CD4-positive, alpha-beta T cell treated with Interleukin-4 for 4 hours (primary cell): ENCODE measurements around the gene SBNO2.
A peak's percentile ranks its signal among the peaks of the same experiment; 100 is the strongest.

Experiments
- DNase-seq: peaks from one replicate; pipeline ENCODE4 v3.0.0-alpha.2; 2020

The SBNO2 gene, protein sequence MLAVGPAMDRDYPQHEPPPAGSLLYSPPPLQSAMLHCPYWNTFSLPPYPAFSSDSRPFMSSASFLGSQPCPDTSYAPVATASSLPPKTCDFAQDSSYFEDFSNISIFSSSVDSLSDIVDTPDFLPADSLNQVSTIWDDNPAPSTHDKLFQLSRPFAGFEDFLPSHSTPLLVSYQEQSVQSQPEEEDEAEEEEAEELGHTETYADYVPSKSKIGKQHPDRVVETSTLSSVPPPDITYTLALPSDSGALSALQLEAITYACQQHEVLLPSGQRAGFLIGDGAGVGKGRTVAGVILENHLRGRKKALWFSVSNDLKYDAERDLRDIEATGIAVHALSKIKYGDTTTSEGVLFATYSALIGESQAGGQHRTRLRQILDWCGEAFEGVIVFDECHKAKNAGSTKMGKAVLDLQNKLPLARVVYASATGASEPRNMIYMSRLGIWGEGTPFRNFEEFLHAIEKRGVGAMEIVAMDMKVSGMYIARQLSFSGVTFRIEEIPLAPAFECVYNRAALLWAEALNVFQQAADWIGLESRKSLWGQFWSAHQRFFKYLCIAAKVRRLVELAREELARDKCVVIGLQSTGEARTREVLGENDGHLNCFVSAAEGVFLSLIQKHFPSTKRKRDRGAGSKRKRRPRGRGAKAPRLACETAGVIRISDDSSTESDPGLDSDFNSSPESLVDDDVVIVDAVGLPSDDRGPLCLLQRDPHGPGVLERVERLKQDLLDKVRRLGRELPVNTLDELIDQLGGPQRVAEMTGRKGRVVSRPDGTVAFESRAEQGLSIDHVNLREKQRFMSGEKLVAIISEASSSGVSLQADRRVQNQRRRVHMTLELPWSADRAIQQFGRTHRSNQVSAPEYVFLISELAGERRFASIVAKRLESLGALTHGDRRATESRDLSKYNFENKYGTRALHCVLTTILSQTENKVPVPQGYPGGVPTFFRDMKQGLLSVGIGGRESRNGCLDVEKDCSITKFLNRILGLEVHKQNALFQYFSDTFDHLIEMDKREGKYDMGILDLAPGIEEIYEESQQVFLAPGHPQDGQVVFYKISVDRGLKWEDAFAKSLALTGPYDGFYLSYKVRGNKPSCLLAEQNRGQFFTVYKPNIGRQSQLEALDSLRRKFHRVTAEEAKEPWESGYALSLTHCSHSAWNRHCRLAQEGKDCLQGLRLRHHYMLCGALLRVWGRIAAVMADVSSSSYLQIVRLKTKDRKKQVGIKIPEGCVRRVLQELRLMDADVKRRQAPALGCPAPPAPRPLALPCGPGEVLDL (N-terminal part only)

DNA sequence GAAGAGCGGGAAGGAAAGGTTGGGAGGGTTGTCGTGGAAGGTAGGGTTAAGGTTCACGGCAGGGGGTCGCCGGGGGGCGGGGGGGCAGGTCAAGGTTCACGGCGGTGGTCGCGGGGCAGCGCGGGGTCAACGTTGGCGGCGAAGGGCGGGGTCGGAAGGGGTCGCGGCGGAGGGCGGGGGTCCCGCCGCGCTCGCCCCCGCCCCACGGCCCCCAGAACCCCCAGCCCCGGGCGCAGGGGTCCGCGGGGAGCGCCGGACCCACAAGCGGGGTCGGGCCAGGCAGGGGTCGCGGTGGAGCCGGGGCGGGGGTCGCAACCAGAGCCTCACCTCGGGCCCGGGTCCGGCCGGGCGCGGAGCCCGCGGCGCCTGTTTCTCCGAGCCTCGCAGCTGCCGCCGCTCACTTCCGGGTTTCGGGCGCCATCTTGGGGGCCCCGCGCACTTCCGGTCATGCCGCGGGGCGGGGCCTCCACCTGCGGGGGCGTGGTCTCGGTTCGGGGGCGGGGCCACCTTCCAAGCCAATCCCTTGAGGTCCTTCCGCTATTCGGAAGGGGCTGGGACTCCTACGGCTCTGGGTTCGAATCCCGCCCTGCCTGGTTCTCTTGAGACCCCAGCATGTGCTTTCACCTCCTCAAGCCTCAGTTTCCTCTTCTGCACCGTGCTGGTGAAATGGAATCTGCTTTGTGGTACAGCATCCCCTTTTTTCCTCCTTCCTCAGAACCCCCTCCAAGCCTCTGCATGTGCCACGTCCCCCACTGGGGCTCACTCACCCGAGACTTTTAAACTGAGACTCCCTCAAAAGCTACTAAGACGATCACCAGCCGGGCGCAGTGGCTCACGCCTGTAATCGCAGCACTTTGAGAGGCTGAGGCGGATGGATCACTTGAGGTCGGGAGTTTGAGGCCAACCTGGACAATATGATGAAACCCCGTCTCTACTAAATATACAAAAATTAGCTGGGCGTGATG is at the start of gene SBNO2:
Gene SBNO2, minus strand, starts transcription at position 424 of the 965 bp plus-strand sequence. CDS start 19,992 bp downstream, outside the sequence.
- DNase-seq, result peak; percentile 83

DNA sequence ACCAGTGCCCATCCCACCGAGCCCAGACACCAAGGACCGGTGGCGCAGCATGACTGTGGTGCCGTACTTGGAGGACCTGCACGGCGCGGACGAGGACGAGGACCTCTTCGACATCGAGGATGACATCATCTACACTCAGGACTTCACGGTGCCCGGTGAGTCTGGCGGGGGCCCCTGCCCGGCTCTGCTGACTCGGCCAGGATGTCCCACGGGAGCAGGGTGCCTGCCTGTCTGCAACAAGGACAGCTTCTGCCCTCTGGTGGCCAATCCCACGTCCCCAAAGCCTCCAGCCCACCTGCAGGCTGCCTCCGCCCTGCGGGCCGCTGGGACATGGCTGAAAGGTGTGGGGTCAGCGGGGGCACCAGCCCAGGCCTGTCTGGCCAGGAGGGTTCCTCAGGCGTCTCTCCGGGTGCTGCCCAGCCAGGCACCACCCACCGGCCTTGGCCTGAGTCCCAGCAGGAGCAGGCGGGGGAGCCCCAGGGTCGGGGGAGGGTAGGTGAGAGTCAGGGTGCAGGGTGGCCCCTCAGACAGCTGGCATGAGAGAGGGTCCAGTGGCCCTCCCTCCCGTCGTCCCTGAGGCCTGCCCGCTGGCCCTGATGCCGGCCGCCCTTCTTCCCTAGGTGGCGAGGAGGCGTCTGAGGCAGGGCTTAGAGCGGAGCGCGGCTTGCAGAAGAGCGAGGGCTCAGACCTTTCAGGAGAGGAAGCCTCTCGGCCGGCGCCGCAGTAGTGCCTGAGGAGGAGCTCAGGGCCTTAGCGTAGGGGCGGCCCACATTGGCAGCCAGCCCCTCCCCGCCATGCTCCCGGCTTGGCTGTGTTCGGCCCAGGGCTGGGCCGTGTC is 49.2 kb upstream of the SBNO2 start:
- no peak for DNase-seq

DNA sequence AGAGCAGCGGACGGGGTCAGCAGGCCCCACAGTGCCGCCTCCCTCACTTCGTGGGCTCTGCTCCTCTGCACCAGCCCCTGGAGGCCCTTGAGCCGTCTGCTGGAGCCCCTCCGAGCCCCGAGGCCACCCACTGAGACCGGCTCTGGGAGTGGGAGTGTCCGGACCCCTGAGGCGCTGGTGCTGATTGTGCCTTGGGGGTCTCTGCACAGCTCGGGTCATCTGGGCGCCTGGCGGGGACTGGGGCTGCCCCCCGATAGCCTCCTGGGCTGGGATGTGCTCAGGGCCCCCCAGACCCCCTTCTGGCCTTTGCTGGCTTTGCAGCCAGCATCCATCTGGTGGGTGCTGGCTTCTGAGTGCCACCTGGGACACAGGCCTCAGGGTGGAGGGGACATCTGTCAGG is 48.3 kb upstream of the SBNO2 start:
- no peak for DNase-seq

DNA sequence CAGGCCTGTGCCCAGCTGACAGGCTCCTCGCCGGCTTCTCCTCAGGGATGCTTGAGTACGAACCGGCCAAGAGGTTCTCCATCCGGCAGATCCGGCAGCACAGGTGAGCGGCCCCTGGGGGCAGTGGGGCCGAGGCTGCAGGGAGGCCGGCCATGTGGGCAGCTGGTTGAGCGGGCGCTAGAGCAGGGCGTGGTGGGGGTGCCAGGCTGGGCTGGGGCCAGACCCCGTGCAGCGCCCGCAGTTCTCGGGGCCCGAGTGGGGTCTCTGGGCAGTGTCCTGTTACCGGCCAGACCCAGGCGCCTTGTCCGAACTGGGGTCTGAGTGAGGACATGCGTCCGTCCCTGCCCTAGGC is 47.8 kb upstream of the SBNO2 start:
- no peak for DNase-seq

DNA sequence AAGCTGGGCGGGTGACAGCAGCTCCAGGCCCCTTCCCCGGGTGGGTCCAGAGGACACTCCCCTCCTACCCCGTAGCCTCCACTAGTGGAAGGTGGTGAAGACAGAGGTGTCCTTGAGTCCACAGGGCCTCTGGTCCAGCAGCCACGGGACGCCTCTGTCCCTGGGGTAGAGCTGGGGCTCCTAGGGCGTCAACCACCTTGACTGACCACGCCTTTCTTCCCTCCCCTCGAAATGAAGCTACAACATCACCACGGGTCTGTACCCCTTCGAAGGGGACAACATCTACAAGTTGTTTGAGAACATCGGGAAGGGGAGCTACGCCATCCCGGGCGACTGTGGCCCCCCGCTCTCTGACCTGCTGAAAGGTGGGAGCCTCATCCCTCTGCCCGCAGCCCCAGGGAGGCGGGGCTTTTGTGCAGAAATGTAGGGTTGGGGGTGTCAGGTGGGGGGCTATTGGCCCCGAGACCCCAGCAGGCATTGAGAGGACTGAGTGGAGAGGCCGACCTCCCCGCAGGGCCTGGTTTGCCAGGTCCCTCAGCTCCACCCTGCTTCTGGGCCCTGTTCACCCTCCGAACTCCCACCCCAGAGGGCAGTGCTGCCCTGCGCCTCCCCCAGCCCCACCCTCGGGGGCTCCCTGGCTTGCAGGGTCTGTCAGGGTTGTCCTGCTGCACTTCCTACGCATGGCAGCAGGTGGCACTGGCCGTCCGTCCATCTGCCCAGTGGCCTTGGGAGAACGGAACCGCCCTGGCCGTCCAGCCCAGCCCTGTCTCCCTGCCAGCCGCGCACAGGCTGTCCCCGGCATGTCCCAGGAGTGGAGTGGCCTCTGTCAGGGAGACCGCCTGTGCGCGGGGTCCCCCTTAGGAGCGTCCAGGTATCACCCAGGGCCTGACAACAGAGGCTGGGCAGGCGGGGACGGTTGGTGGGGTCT is 47.2 kb upstream of the SBNO2 start:
- DNase-seq, result no peak

DNA sequence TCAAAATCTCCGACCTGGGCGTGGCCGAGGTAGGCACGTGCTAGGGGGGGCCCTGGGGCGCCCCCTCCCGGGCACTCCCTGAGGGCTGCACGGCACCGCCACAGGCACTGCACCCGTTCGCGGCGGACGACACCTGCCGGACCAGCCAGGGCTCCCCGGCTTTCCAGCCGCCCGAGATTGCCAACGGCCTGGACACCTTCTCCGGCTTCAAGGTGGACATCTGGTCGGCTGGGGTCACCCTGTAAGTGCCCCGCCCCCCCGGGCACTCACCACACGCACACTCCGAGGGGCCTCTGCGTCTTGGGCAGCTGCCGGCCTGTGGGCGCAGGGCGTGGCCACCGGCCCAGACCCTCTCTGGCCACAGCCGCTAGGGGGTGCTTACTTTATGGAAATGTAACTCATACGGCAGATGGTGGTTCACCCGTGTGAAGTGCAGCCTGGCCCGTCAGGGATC is 46.4 kb upstream of the SBNO2 start:
- no peak for DNase-seq

DNA sequence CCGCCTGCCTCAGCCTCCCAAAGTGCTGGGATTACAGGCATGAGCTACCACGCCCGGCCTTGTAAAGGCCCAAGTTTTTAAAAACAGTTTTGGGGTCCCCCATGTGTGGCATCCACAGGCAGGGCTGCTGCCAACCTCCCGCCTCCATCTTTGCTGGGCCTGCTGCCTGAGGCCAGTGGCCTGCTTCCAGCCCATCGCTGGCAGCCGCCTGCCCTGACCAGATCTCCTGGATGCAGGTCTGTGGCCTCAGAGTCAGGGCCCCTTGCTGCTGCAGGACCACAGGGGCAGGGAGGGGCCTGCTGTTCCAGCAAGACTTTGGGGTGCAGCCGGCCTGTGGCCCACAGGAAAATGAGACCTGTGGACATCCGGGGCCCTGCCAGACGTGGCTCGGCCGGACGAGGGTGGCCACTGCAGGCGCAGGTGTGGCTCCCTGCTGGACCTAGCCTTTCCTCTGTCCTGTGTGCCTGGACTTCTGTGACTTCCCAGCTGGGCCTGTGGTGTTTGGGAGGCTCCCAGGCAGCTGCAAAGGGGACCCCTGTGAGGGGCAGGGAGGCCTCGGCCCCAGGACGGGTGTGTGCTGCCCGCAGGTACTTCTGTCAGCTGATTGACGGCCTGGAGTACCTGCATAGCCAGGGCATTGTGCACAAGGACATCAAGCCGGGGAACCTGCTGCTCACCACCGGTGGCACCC is 45.9 kb upstream of the SBNO2 start:
- DNase-seq, result no peak

DNA sequence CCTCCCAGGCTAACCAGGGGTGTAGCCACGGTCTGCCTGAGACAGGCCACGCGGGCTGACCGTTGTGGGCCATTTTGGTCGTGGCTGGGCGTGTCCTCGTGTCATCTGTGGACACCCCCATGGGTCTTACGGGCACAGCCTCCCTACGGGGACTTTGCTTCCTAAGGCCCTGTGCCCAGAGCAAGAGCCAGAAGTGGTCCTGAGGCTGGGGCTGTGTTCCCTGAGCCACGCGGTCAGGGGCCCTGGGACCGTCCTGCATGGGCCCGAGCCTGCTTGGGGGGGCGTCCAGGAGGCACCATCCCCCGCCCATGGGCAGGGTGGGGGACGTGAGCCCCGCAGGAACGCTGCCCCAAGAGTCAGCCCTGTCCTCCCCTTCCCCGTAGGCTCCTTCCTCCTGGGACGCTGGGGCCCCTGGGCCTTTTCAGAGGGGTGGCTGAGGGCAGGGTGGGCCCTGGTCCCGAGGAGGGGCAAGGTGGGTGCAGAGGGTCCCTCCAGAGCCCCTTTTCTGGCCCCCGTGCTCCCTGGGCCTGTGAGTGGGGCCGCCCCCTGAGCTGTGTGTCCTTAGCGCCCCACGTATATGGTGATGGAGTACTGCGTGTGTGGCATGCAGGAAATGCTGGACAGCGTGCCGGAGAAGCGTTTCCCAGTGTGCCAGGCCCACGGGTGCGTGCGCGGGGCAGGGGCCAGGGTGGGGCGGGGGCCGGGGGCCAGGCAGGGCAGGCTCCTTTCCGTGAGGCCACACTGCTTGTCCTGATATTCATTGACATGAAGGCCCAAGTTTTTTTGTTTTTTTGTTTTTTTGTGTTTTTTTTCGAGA is 44.9 kb upstream of the SBNO2 start:
- no peak for DNase-seq

DNA sequence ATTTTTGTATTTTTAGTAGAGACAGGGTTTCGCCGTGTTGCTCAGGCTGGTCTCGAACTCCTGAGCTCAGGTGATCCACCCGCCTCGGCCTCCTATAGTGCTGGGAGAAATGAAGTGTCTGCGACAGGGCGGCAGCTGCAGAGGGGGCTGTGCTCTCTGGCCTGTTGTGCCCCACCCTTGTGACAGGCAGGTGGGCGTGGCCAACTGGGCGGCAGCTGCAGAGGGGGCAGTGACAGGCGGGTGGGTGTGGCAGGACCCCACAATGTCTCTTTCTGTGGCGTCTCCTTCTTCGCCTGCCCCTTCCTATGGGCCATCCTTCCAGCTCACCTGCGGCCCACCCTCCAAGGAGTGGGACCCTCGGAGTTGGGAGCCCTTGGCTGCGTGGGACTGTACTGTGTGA is 43.3 kb upstream of the SBNO2 start:
- no peak for DNase-seq

DNA sequence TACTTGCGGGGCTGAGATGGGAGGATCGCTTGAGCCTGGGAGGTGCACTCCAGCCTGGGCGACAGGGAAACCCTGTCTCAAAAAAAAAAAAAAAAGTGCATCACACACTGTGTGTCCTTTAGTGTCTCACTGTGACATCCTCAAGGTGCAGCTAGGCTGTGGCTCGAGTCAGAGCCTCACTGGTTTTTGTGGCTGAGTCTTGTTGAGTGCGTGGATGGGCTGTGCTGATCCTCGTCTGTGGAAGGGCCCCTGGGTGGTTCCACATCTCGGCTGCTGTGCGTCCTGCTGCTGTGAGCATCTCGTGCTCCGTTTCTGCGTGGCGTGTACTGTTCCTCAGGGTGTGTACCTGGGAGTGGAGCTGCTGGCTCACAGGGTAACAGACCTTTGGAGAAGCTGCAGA is 42.7 kb upstream of the SBNO2 start:
- no peak for DNase-seq

DNA sequence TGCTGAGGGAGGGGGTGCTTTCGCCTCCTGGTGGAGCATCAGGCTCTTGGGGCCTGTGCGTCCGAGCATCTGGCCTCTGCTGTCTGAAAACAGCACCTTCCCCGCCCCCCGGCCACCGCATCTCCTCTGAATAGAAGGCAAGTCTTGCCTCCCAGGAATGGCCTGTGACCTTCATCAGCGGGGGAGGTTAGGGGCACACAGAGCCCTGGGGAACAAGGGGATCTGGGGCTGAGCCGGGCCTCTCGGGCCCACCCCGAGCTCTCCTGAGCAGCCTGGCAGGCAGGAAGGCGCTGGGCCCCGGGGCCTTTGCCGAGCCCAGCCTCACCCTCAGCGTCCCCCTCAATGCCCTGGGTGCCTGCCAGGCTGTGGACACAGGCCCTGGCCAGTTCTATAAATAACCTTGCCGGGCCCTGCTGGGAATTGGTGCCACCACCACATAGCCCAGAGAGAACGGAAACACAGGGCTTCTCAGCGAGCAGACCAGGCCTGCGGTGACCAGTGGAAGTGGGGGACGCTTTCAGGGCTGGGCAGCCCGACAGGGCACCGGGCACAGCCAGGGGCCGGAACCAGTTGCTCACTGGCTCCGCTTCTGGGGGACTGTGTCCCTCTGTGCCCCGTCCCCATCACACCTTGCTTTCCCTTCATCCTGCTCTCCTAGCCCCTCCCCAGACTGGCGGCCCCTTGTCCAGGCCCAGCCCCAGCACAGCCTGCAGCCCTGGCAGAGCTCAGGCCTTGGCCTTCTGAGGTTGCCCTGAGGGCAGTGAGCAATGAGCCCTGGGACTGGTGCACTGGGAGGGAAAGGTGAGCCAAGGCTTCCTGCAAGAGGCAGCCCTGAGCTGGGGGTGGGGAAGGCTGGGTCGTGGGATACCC is 41.0 kb upstream of the SBNO2 start:
- DNase-seq, result no peak

DNA sequence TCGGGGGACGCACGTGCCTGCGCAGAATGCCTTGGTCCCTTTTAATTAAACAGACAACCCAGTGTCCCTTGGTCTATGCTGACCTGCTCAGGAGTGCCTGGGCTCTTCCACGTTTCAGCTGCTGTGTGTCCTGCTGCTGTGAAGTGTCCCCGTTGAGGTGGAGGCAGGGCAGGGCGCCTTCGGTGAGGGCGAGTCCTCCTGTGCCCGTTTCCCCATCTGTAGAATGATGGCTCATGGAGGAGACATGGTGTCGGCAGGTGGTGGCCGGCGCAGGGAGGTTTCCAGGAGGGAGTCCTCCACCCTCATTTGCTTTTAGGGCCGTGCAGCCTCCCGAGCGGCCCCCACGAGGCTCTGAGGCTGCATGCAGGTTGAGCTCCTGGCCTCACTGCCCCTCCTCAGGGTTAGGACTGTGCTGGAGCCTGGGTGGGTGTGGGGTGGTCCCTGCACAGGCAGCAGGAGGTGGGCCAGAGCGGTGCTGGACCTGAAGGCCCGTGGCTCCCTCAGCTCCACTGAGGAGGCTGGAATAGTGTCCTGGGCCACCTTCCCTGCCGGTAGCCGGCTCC is 40.3 kb upstream of the SBNO2 start:
- no peak for DNase-seq

DNA sequence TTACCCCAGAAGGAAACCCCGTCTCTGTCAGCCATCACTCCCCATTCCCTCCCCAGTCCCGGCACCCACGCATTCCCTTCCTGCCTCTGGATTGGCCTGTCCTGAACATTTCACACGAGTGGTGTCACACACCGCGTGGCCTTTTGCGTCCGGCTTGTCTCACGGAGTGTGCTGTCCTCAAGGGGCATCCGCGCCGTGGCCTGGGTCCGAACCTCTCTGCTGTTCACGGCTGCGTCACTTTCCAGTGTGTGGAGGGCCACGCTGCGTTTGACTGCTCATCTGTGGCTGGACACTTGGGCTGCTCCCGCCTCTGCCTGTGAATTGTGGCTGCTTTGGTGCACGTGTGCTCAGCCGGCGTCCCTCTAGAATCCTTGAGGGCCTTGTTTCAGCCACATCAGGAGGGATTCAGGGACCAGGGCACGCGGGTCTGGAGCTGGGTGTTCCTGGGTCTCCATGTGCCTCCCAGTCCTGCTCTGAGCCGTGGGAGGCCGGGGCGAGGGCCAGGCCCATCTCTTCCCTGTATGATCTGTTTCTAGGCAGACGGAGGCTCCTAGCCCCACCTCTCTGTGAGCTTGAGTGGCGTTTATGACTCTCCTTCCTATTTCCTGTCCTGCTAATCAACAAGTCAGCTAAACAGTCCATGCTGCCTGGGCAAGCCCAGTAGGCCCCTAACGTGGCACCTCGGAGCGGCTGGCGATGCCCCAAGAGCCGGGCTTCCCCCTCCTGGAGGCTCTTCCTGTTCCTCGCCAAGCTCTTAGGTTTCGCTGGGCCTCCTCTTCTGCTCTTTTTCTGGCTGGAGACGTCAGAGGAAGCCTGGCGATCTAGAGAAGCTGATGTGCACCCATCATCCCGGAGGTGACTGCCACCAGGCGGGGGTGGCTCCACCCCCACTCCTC is 39.6 kb upstream of the SBNO2 start:
- peak; percentile 51 for DNase-seq

DNA sequence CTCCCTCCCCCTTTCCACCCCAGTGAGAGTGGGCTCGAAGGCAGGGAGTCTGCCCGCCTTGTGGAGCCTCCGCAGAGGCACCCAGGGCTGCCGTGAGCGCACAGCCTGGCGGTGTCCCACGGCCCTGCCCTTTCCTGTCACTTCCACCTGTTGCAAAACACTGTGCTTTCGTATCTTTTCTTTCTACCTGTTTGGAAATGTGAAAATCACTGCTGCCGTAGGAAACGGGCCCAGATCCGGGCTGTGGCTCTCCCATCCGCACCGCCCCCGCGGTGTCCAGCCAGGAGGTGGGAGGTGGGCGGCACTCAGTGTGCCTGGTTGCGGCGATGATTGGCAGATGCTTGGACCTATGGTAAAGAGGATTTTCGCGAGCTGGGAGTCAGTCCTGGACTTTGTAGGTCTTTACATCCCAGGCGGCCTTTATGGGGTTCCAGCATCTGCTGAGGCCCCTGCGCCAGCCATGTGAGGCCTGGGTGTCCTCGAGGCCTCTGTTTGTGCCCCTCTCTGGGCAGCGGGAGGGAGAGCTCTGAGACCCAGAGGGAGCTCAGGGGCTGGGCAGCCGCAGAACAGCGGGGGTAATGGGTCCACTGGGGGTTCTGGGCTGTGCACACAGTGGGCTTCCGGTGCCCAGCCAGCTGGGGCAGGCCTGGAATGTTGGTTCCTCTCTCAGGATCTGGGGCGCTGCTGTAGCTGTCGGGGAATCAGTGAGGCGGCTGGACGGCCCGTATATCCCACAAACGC is 37.6 kb upstream of the SBNO2 start:
- no peak for DNase-seq

DNA sequence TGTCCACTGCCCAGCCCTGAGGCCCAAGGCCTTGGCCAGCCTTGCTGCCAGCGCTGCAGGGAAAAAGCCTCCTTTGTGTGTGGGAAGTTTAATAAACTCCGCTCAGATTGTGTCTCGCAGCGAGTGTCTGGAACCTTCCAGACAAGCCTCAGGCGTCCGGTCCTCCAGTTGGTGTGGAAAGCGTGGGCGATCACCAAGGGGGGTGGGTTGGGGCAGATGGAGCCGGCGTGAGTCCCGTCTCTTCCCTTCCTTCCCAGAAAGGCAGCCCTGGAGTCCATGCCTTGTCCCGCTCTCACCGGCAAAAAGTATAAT is 36.1 kb upstream of the SBNO2 start:
- no peak for DNase-seq
